Medulla oblongata (tissue), 1 donor: ENCODE results near the gene GIPC2.

Source experiments
- DNase-seq: peaks from one replicate; pipeline ENCODE4 v3.0.0-alpha.2; 2015; ENCODE audit errors: extremely low spot score

Gene GIPC2

DNA sequence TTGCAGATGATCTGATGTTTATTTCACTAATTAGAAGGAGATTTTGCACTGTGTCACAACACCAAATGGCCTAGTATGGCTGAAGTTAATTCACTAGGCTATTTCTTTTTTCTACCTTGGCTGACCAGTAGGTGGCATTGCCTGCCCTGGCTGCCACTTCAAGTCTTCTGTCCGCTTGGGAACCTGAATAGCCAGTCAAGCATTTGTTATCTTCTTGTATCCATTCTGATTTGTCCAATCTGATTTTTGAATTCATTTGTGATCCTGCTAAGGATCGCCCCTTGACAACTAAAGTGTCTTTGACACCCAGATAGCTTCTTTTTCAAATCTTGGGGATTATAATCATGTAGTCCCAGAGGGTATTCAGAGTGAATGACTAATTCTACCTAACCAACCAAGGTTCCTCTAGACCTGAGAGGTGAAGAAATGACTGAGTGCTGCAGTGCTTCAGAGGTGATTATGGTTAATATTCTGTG, 99.4 kb downstream of the GIPC2 start:
- DNase-seq = peak; percentile 81

DNA sequence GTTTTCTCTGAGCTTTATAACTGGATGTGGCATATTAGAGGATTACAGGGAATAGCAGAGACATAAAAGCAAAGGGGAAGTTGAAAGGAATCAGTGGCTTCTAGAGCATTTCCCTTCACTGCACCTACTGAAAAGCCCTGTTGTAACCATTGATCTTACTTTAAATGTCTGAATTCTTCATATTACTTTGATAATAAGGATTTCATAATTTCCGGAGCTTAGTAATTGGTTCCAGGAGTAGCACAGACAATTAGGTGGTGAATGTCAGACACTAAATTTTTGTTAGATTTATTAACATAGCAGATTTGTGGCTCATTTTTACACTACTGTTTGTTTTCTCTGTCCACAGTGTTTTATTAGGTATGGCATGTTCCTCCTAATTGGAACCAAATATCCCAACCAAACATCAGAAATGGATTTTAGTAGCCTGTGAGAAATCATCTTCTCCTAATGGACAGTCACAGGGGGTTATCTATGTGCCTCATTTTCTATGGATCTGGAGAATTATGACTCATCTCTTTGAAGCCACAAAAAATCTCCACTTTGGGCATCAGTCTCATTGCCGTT, 100.5 kb downstream of the GIPC2 start:
- DNase-seq = no peak

DNA sequence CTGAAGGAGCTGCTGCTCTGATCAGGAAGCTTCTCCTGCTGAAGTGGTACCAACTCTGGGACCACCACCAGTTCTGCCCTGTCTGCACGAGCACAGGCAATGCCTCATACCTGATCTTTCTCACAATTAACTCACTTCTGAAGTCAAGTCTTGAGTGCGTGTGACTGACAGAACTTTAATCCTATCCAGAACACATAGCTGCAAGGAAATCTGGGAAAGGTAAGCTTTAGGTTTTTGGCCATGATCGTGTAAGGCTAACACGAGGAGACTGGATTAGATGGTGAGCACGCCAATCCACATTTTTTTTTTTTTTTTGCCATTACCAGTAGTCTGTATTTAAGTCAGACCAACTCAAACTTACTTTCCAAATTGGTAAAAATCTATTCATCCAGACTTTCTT, 101.3 kb downstream of the GIPC2 start:
- DNase-seq = no peak

DNA sequence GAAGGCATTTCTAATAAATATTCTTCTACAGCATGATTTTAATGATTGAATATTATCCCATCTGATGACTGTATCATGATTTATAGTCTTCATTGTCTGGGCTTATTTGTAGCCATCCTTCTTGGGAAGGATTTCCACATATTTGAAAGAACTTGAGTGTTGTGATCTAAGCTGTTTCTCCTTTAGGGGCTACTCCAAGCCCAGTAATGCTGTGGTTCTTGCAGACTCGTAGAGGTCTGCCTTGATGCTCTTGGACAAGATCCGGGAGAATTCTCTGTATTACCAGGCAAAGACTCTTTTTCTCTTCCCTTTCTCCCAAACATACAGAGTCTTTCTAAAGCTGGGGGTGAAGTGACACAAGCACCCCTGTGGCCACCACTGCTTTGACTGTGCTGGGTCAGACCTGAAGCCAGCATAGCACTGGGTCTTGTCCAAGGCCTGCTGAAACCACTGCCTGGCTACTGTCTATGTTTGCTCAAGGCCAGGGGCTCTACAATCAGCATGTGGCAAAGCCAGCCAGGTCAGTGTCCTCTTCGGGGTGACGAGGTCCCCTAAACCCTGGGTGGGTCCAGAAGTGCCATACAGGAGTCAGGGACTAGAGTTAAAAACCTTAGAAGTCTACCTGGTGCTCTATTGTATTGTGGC, 107.4 kb downstream of the GIPC2 start:
- no peak for DNase-seq

DNA sequence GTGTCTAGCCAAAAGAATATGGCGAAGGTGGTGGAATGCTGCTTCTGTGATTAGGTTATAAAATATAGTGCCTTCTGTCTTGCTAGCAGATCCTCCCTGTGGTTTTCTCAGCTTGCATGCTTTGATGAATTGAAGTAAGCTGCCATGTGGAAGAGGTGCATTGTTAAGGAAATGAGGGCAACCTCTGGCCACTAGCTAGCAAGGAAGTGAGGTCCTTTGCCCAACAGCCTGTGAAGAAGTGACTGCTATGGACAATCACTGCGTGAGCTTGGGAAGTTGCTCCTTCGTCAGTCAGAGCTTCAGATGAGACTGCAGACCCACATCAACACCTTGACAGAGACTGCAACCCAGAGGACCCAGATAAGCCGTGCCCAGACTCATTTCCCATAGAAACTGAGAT, 109.4 kb downstream of the GIPC2 start:
- no peak for DNase-seq

DNA sequence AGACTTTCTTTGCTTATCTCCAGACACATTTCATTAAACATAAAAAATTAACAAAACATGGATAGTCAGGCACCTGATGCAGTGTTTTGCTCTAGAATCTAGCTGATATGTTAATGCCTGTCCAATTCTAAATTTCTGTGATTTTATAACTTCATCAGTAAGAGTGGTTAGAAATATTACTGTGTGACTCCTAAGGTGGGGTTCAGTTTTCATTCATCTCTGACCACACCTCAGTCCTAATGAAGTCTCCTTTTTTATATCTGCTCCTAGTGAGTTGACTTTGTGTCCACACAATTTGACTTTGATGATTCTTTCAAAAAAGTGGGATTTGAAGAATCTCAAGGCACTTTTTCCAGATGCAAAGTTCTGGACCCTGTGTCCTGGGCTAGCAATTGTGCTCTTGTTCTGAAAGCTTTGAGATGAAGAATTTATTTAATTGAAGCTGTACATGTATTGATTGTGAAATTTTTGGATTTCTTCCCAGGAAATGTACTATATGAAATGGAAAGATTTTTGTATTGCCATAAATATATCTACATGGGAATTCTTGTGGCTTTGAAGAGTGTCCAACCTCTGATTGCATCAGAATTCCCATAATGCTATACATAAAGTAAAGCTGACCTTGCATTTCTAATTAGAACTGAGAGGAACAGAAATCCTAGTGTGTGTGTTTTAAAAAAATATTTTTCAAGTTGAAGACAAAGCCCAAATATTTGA, 111.2 kb downstream of the GIPC2 start:
- DNase-seq = no peak

DNA sequence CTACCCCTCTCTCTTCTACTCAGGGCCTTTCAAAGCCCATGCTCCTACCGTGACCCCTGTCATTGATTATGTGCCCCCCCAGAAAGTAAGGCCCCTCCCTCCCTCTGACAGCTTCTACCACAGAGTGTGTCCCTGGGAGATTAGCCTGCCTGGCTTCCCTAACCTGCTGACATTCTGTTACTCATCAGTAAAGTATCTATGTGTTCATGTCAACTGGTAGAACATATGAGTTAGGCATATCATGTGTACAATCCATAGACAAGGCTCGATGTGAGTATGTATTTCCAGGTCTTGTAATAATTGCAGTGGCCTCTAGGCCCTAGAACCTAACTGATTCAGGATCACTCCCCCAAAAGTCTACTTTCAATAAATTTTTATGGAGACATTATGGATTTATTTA, 120.0 kb downstream of the GIPC2 start:
- DNase-seq = no peak

DNA sequence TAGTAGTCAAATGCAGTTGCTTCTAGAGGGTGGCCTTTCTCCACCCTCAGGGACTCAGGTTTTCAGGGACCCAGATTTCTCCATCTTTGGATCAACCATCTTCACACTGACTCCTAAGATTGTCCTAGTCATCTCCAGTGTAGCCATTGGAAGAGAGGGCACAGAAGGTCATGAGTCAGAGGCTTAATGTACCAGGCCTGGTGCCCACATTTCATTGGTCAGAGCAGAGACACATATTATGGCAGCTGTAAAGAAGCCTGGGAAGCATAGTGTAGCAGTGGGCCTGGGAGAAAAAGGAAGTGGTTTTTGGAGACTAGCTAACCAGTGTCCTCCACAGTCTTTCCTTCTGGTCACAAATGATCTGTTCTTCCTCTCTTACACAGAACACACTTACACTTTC, 122.5 kb downstream of the GIPC2 start:
- DNase-seq = no peak

DNA sequence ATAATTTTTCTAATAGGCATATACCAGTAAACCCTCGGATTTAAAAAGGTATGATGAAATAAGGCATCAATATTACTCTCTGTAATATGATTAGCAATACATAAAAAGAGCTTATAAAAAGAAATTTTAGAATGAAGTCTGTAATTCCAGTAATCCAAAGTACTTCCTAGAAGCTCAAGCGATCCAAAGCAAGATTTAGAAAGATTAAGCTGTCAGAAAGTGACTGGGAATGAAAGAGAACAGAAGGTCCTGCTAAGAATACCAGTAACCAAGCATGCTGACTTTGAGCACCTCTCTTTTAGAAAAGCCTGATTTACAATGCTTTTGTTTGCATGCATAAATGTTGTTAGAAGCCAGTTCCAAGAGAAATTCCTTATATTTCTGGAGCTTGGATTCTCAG, 125.1 kb downstream of the GIPC2 start:
- no peak for DNase-seq

DNA sequence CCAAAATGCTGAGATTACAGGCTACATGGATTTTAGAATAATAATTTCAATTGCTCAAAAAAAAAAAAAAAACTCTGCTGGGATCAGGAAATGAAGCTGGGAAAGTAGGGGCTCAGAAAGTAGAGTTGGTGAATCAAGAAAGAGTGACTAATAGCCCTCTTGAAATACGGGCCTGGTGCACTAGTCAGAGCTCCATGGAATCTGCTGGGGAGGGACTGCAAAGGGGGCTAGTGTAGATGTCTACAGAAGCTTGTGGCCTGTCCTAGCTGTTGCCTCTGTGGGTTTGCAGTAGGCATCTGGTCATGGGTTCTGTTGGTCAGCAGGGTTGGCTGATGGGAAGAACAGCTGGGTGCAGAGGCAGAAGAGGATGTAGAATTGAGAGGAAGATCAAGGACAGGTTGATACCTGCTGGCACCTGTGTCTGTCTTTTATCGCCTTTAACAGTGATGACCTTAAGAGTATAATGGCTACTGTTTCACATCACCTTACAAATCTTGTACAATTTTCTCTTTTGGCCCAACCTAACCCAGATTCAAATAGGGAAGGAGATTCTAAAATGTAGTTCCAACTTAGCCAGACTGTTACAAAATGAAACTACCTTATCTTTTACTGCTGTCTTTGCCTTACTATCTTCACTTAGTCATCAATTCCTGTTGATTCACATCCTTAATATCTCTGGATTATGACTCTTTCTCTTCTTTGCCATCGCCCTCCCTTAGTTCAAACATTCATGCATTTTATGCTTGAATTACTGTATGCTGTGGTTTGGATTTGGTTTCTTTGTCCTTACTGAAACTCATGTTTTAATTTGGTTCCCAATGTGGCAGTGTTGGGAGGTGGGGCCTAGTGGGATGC, 126.2 kb downstream of the GIPC2 start:
- no peak for DNase-seq

DNA sequence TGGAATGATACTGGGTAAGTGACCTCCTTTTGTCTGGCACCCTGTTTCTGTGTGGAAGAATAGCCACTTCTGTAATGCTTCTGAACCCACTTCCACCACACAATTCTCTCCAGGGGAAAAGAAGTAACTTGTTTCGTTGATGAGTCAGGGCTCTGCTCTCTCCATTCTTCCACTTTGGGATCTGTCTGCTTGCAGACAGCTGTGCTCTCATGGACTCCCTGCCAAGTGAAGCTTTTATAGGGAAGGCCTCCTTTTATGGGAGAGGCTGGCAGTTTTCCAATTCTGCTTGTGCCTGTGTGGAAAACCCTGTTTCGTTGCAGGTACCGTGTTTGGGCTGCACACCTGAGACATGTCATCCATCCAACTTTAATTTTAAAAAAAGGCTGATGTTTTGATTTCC, 130.7 kb downstream of the GIPC2 start:
- no peak for DNase-seq

DNA sequence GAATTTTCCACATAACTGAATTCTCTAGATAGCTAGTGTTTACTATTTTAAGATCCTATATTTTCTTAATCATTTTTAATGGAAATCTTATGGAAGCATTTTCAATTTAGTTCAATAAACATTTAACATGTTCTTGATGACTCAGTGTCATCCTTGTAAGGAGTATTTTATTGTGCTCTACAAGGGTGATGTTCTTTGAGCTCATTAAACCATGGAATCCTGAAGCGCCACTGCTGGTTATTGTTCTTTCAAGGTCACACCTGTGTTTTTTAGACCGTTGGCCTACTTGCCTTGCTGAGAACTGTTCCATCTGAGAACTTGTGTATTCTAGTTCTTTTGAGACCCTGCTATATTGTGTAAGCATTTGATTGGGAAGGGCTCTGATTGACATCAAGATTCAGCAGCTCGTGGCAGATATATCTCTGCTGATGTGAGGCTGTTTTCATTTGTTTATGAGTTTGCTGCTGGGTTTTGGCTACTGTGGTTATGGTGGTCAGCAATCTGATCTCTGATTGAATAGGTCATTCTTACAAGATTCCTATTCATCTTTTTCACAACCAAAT, 132.0 kb downstream of the GIPC2 start:
- DNase-seq = no peak

DNA sequence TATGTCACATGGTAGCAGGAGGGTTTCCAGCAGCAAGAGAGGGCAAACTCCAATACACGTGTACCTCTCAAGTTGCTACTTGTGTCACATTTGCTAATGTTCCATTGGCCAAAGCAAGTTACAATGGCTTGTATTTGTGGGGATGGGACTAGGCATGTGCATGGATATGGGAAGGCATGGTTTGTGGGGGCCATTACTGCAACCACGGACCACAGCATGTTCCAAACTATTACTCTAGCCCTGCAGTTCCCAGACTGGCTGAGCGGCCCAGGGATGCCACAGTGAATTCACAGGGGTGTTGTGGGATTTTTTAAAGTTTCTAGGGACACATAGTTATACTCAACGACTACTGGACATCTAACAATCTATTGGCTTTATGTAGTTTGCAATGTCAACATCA, 133.1 kb downstream of the GIPC2 start:
- no peak for DNase-seq

DNA sequence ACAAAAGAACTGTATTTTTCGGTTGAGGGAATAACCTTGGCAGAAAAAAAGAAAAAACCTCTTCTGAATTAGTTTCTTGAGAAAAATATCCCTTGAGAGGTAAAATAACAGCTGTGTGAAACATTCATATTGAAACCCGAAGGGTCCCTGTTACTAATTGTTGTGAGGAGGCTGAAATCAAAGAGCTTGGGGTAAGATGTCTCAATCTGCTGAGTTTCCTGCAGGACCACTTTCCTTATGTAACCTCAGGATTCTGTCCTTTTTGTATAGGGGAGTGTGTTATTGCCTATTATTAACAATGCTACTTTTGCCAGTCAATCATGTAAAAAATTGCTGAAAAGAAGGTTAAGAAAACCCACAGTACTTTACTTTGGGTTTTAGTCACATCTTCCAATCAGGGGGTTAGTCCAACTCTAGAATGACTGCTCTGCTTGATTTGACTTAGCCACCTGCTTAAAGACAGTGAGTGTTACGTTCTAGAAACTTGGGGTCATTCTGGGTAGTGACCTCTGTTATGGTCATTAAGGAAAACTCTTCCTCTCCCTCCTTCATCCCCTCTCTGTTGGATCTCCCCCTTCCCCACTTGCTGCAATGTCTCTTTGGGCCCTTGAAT, 138.8 kb downstream of the GIPC2 start:
- DNase-seq = no peak
